Esophagus squamous epithelium (tissue), 4 donors: ENCODE data around the gene WEE1.

Source experiments
- CTCF ChIP-seq, 6 experiments: fragments of 450-650 bp in 4 of 6; fragments of 200-600 bp in 2 of 6; sonication (generic) in 2 of 6; IDR thresholded peaks; one replicate each; pipeline ENCODE4 v1.5.1; 2016 to 2019; ENCODE audit warnings: antibody characterized with exemption in 6 of 6, mild to moderate bottlenecking in 4 of 6, moderate library complexity in 4 of 6
- POLR2A ChIP-seq, 4 donors: fragments of 450-650 bp; IDR thresholded peaks; one replicate each; pipeline ENCODE4 v1.6.1; 2017; ENCODE audit warnings: antibody characterized with exemption in 4 of 4, mild to moderate bottlenecking in 4 of 4, moderate library complexity in 3 of 4

- TF ChIP-seq CTCF (IDR thresholded peaks at IDR 0.05) (no peak), POLR2A (IDR thresholded peaks at IDR 0.05) (no peak)
Measured at GRCh38 chr11:9571763-9572115, 1.7 kb upstream of the WEE1 start.
